Measurements from ENCODE around the gene TWIST2. TPM values are rescaled to one million over a fixed set of nuclear protein-coding genes. Genes with fewer than 3 reads are reported as not detected.

The TWIST2 gene
- total and polyA plus RNA-seq, 10 of the 15 experiments (the other 5 are each of a cell fraction or from before 2014, with no cell fraction given), result not detected

DNA sequence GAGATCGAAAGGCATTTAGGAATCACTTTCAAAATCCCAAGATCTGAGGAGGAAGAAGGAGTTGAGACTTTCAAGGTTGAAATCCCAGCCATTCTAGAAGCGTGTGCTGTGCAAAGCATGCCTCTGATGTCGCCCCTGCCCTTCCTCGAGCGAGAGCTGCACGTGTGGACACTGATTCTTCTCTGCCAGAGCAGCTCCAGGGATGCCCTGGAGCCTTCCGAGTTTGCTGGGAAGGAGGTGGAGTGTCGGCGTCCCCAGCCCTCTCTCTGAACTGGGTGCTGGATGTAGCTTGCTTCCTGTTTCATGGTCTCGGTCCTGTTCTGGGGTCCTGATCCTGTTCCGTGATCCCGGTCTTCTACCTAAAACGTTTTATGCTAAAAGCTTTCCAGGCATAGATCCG, 76.1 kb downstream of the TWIST2 start:
- POLR2A ChIA-PET, result no interaction called here
- DNase-seq (ENCODE audit: low read depth, low spot score) (no peak), ATAC-seq (no peak), FAIRE-seq (no peak)
- no peak overlapping the region for H3K27ac ChIP-seq (ENCODE audit: control insufficient read depth, insufficient read depth)
- SMC1A ChIA-PET (ENCODE audit: uncharacterized antibody, unreplicated experiment), result no interaction called here
- CTCF ChIA-PET, result no interaction called here
- 27% methylated on average over 14 of the region's 14 CpGs for WGBS (ENCODE audit: insufficient coverage, insufficient replicate concordance, low lambda C conversion rate, missing lambda C conversion rate)
- no peak overlapping the region for H3K4me3 ChIP-seq
- H4K20me1 ChIP-seq (ENCODE audit: control insufficient read depth, insufficient read depth), result no peaks in the 10 kb centered on the region
- no peak overlapping the region for H3K4me2 ChIP-seq (ENCODE audit: control insufficient read depth, insufficient read depth)
- no TSS peak for BruUV-seq (replicated peaks)
- in situ Hi-C loops (cut with MboI) (no loop called here), intact Hi-C loops (cut with micrococcal nuclease; ENCODE audit: unreplicated experiment) (no loop called here)
- no peaks in the 10 kb centered on the region for H3K36me3 ChIP-seq (ENCODE audit: control insufficient read depth in 2 of 2, insufficient read depth in 2 of 2, low read length in 1 of 2)
- H3K27me3 ChIP-seq (replicated peaks in 1 of 2; ENCODE audit: control insufficient read depth in 2 of 2, insufficient read depth in 2 of 2, low read length in 1 of 2), result peaks cover 2 to 6% of the 10 kb centered on the region in 2 experiments; a peak in 2 of 4 replicates
- RAD21 ChIA-PET (ENCODE audit: unreplicated experiment), result no interaction called here
- H3K4me1 ChIP-seq (ENCODE audit: control insufficient read depth, insufficient read depth, low read length), result no peaks in the 10 kb centered on the region
- no peaks in the 10 kb centered on the region for H3K79me2 ChIP-seq (ENCODE audit: control insufficient read depth, insufficient read depth, low read length)
- H3K9ac ChIP-seq (ENCODE audit: control insufficient read depth, insufficient read depth, low read length), result no peak overlapping the region
- H3K9me3 ChIP-seq (replicated peaks; ENCODE audit: control insufficient read depth, insufficient read depth, low read length), result no peaks in the 10 kb centered on the region
- H2AFZ ChIP-seq (ENCODE audit: control insufficient read depth, low read depth, low read length), result no peak overlapping the region
- TF ChIP-seq, protein P1, sequence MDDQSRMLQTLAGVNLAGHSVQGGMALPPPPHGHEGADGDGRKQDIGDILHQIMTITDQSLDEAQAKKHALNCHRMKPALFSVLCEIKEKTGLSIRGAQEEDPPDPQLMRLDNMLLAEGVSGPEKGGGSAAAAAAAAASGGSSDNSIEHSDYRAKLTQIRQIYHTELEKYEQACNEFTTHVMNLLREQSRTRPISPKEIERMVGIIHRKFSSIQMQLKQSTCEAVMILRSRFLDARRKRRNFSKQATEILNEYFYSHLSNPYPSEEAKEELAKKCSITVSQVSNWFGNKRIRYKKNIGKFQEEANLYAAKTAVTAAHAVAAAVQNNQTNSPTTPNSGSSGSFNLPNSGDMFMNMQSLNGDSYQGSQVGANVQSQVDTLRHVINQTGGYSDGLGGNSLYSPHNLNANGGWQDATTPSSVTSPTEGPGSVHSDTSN (IDR thresholded peaks at IDR 0.05; ENCODE audit: insufficient replicate concordance, low read depth, low read length), result no peak
- TF ChIP-seq, protein P2, sequence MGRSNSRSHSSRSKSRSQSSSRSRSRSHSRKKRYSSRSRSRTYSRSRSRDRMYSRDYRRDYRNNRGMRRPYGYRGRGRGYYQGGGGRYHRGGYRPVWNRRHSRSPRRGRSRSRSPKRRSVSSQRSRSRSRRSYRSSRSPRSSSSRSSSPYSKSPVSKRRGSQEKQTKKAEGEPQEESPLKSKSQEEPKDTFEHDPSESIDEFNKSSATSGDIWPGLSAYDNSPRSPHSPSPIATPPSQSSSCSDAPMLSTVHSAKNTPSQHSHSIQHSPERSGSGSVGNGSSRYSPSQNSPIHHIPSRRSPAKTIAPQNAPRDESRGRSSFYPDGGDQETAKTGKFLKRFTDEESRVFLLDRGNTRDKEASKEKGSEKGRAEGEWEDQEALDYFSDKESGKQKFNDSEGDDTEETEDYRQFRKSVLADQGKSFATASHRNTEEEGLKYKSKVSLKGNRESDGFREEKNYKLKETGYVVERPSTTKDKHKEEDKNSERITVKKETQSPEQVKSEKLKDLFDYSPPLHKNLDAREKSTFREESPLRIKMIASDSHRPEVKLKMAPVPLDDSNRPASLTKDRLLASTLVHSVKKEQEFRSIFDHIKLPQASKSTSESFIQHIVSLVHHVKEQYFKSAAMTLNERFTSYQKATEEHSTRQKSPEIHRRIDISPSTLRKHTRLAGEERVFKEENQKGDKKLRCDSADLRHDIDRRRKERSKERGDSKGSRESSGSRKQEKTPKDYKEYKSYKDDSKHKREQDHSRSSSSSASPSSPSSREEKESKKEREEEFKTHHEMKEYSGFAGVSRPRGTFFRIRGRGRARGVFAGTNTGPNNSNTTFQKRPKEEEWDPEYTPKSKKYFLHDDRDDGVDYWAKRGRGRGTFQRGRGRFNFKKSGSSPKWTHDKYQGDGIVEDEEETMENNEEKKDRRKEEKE (IDR thresholded peaks at IDR 0.05), result no peak
- TF ChIP-seq TCF7 (IDR thresholded peaks at IDR 0.05; ENCODE audit: borderline replicate concordance), result no peak
- TF ChIP-seq MTA3 (IDR thresholded peaks at IDR 0.05; ENCODE audit: borderline replicate concordance, low read length), result no peak
- no peak for TF ChIP-seq CBX5 (IDR thresholded peaks at IDR 0.05; ENCODE audit: low read depth)
- TF ChIP-seq POLR2AphosphoS2 (IDR thresholded peaks at IDR 0.05; ENCODE audit: low read depth, low read length), result no peak
- TF ChIP-seq, protein P3, sequence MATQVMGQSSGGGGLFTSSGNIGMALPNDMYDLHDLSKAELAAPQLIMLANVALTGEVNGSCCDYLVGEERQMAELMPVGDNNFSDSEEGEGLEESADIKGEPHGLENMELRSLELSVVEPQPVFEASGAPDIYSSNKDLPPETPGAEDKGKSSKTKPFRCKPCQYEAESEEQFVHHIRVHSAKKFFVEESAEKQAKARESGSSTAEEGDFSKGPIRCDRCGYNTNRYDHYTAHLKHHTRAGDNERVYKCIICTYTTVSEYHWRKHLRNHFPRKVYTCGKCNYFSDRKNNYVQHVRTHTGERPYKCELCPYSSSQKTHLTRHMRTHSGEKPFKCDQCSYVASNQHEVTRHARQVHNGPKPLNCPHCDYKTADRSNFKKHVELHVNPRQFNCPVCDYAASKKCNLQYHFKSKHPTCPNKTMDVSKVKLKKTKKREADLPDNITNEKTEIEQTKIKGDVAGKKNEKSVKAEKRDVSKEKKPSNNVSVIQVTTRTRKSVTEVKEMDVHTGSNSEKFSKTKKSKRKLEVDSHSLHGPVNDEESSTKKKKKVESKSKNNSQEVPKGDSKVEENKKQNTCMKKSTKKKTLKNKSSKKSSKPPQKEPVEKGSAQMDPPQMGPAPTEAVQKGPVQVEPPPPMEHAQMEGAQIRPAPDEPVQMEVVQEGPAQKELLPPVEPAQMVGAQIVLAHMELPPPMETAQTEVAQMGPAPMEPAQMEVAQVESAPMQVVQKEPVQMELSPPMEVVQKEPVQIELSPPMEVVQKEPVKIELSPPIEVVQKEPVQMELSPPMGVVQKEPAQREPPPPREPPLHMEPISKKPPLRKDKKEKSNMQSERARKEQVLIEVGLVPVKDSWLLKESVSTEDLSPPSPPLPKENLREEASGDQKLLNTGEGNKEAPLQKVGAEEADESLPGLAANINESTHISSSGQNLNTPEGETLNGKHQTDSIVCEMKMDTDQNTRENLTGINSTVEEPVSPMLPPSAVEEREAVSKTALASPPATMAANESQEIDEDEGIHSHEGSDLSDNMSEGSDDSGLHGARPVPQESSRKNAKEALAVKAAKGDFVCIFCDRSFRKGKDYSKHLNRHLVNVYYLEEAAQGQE (IDR thresholded peaks at IDR 0.05; ENCODE audit: low read depth, low read length), result no peak
- TF ChIP-seq TCF3 (IDR thresholded peaks at IDR 0.05; ENCODE audit: borderline replicate concordance, insufficient read depth, low read depth, low read length), result no peak
- no peak for TF ChIP-seq CHD4 (IDR thresholded peaks at IDR 0.05)
- no peak for TF ChIP-seq TBL1XR1 (IDR thresholded peaks at IDR 0.05; ENCODE audit: low read depth, low read length)
- TF ChIP-seq TCF12 (IDR thresholded peaks at IDR 0.05; ENCODE audit: low read depth, low read length), result no peak
- TF ChIP-seq POLR2AphosphoS5 (IDR thresholded peaks at IDR 0.05; ENCODE audit: low read length), result no peak
- TF ChIP-seq, protein P4, sequence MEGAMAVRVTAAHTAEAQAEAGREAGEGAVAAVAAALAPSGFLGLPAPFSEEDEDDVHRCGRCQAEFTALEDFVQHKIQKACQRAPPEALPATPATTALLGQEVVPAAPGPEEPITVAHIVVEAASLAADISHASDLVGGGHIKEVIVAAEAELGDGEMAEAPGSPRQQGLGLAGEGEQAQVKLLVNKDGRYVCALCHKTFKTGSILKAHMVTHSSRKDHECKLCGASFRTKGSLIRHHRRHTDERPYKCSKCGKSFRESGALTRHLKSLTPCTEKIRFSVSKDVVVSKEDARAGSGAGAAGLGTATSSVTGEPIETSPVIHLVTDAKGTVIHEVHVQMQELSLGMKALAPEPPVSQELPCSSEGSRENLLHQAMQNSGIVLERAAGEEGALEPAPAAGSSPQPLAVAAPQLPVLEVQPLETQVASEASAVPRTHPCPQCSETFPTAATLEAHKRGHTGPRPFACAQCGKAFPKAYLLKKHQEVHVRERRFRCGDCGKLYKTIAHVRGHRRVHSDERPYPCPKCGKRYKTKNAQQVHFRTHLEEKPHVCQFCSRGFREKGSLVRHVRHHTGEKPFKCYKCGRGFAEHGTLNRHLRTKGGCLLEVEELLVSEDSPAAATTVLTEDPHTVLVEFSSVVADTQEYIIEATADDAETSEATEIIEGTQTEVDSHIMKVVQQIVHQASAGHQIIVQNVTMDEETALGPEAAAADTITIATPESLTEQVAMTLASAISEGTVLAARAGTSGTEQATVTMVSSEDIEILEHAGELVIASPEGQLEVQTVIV (IDR thresholded peaks at IDR 0.05; ENCODE audit: borderline replicate concordance, partially characterized antibody), result no peak
- no peak for TF ChIP-seq BACH1 (IDR thresholded peaks at IDR 0.05; ENCODE audit: borderline replicate concordance)
- no peak for TF ChIP-seq RCOR1 (conservative IDR thresholded peaks at IDR 0.05; ENCODE audit: low read depth, low read length)
- TF ChIP-seq EZH2 (IDR thresholded peaks at IDR 0.05; ENCODE audit: borderline replicate concordance, control insufficient read depth, low read depth, low read length), result no peak
